Measurements from ENCODE around the gene NKX1-2.

NKX1-2 gene

GRCh38 chr10:124450012-124450782 lies at the start of gene NKX1-2:
Gene NKX1-2, minus strand, starts transcription at chr10:124450035. Its CDS starts 92 bp downstream, at chr10:124449943.
- DNase-seq (ENCODE audit: low spot score): no peak

GRCh38 chr10:124498056-124498455 lies 48.2 kb upstream of the NKX1-2 start:
- DNase-seq (ENCODE audit: low spot score): no peak

GRCh38 chr10:124497196-124497881 lies 47.5 kb upstream of the NKX1-2 start:
- DNase-seq (ENCODE audit: low spot score): no peak

GRCh38 chr10:124496620-124497019 lies 46.8 kb upstream of the NKX1-2 start:
- no peak for DNase-seq (ENCODE audit: low spot score)

GRCh38 chr10:124496150-124496549 lies 46.3 kb upstream of the NKX1-2 start:
- no peak for DNase-seq (ENCODE audit: low spot score)

DNA sequence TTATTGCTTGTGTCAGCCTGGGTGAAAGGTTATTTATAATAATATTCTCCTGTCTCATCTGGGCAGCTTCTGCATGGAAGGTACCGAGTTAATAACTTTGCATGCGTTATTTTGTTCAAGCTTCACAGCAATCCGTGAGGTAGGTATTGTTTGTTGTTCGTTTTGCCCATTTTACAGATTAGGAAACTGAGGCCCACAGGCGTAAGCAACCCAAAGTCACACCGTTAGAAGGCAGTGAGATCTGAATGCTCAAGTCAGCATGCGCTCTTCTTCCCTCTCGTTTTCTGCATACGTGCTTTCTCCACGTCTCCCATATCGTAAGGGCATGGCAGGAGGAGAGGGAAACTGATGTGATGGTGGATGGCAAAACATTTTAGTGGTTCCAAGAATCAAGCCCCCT lies 45.9 kb upstream of the NKX1-2 start:
- no peak for DNase-seq (ENCODE audit: low spot score)

DNA sequence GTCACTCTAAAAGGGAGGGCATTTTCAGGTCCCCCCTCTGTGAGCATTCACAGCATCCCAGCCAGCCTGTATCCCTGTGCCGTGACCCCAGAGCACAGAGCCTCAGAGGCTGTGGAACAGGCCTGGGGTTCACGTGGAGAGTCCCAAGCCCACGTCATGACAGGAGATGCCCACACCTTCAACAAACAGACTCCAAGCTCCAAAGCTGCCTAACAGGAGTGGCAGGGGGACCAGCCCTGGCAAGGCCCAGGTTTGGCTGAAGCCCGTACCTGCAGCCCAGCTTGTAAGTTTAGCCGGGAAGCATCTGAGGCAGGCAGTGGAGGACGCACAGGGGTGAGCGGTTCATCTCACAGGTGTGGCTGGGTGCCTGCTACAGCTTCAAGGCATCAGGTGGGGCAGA lies 45.3 kb upstream of the NKX1-2 start:
- DNase-seq (ENCODE audit: low spot score): no peak

GRCh38 chr10:124494046-124494807 lies 44.4 kb upstream of the NKX1-2 start:
- no peak for DNase-seq (ENCODE audit: low spot score)

DNA sequence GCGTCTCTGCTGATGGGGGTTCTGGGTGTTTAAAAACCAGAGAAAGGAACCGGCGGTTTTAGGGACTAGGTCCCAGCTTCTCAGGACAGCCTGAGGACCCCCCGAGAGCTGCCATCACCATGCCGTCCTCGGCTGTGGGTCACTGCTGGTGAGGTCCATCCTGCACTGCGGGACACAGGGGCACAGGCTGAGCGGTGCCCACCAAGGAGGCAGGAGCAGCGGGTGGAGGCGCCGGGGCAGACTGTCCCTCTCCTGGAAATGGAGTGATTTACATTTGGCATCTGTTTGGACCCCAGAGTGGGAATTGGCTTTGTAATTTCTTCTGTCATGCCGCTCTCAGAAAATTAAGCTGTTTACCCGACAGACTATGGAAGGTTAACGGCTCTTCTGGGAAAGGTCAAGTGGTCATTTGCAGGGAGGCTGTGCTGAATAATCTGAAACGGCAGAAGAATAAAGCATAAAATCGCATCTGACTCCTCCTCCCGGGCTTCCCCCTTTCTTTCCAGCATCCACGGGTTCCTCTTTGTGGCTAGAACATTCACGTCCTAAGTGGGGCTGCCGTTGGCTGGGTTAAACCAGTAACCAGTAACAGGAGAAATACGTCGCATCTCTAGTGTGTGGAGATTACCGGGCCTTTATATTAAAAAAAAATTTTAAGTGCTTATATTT lies 43.5 kb upstream of the NKX1-2 start:
- DNase-seq (ENCODE audit: low spot score): no peak

GRCh38 chr10:124492266-124492665 lies 42.4 kb upstream of the NKX1-2 start:
- DNase-seq (ENCODE audit: low spot score): no peak

- DNase-seq (ENCODE audit: low spot score): no peak
Observed at GRCh38 chr10:124491105-124491504, 41.3 kb upstream of the NKX1-2 start.

- no peak for DNase-seq (ENCODE audit: low spot score)
Observed at GRCh38 chr10:124486635-124487034, 36.8 kb upstream of the NKX1-2 start.

- DNase-seq (ENCODE audit: low spot score): no peak
Observed at GRCh38 chr10:124484661-124485060, 34.8 kb upstream of the NKX1-2 start.

DNA sequence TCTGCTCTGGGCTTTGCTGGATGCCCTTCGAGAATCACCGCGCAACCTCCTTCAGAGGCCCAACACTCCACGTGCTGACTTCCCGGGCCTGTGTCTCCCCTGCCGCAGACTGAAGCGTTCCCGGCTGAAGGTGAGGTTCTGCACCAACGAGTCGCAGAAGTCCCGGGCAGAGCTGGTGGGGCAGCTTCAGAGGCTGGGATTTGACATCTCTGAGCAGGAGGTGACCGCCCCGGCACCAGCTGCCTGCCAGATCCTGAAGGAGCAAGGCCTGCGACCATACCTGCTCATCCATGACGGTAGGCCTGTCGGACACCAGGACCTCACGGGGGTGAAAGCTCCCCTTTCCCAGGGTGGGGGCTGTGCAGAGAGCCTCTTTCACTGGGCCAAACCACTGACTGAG lies 34.2 kb upstream of the NKX1-2 start:
- DNase-seq (ENCODE audit: low spot score): no peak

DNA sequence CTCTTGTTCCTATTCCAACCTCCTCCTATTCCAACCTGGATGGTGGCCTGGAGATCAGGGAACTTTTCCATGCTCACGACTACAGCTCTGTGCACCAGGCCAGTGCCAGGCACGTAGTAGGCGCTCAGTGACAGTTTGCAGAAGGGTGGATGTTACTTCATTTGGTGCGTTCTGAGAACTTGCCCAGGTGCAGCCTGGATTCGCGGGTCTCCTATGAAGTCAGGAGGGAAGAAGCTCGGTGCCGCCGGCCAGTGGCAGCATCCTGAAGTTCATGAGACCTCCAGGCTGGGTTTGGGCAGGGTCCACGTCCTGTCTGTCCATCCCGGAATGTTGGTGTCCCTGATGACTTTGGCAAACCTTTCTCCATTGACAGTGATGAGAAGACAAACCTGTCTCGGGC lies 33.0 kb upstream of the NKX1-2 start:
- DNase-seq (ENCODE audit: low spot score): no peak

DNA sequence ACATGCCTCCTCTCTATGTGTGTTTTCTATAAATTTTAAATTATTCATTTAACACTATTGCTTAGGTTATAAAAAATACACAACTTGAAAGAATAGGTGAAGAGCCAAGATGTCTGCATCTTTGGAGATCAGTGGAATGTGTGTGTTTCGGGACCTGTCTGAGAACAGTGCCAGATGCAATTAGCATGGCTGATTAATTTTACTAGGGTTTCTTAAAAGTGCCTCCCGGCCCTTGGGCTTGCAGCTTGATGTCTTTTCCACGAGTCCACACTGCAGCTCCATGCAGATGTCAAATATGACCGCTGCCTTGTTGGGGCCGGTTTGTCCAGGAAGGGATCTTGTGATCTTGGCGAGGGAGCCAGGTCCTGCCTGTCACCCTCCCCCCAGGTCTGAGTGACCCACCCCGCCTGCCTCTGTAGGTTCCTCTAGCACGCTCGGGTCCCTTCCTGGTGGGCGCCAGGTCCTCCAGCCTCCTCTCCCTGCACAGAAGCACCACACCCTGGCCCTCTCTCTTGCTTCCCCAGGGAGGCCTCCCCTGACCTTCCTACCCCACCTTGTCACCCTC lies 32.5 kb upstream of the NKX1-2 start:
- no peak for DNase-seq (ENCODE audit: low spot score)

DNA sequence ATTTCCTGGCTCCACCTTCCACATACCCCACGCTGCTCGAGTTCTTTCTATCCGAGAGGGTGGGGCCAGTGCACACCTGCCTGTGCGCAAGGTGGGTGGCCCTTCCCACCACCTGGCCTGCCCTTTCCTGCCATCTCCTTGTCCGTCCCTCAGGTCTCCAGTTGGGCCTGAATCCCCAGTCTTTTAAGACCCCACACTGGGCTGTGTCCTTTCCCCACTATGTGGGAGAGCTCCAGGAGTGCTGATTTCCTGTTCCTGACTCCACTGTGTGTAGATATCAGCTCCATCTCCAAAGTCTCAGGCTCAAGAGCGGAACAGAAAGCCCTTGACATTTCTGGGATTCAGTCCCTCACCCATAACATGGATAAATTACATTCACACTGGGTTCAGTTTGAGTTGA lies 31.9 kb upstream of the NKX1-2 start:
- no peak for DNase-seq (ENCODE audit: low spot score)

- no peak for DNase-seq (ENCODE audit: low spot score)
Observed at GRCh38 chr10:124480860-124481259, 31.0 kb upstream of the NKX1-2 start.

- no peak for DNase-seq (ENCODE audit: low spot score)
Observed at GRCh38 chr10:124478515-124478914, 28.7 kb upstream of the NKX1-2 start.

DNA sequence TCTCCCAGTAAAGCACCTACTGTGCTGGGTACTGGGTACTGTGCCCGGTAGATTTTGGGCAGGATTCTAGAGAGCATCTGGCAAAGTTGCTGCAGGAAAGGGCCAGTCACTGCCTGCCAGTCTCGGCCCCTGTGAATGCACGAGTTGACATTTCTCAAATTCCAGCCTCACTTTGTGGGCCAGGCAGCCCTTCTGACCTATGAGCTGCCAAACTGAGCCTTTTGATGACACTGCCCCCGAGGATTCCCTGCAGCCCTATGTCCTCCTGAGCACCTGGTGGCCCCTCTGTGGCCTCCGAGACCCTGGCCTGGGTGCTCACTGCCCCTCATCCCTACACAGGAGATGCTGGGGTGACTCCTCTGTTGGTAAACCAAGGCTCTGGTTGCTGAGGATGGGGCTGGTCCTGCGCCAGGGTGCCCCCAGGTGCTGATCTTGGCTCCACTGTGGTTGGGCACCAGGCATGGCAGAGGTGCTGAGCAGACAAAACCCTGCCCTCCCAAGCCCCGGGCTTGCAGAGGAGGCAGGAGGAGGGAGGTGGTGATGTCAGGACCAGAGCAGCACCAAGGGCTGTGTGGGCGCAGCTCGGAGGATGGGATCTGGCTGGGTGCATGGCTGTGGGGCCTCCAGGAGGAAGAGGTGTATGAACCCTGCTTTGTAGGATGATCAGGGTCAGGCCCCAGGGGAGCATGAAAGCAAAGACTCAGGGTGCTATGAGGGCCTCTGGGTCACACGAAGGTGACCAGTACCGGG lies 28.0 kb upstream of the NKX1-2 start:
- DNase-seq (ENCODE audit: low spot score): no peak

DNA sequence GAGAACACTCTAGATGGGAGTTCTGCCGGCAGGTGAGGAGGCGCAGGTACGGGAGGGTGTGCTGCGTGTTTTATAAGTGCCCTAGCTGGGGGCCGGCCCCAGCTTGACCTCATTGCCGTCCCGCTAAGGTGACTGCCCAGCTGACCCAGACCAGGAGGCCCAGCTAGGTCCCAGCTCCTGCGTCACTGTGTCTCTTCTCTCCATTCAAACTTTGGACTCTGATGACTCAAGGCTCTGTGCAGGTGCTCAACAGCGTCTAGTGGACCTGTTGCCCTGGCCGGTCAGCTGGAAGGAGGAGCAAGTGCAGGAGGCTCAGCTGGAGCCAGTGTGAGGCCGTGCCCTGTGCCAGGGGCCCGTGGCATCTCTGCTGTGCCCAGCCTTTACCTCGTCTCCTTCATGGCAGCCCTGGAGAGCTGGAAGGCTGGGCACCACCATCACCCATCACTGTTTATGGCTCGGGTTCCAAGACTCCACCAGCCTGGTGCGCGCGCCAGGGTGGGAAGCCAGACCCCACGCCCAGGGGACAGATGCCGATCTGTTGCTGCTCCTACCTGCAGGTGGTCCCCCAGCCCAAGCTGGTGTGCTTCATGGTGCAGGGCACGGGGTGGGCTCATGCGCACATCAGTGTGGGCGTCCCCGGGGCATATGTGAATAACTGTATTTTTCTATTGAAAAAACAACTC lies 26.3 kb upstream of the NKX1-2 start:
- DNase-seq (ENCODE audit: low spot score): no peak
